K562 (cell line): ENCODE measurements around the gene RAD23B. TPM values are rescaled to one million over a fixed set of nuclear protein-coding genes. Genes with fewer than 3 reads are reported as not detected.

Source experiments
- ATAC-seq: fragments of 200-7000 bp; cut with Tn5 transposase; 3 replicates; pipeline ENCODE4 v1.9.1; 2020; ENCODE audit warnings: moderate library complexity
- BruUV-seq: library from RNA; stranded (reverse); fragments of 400-500 nt; replicated peaks from 2 replicates; lab custom pipeline; 2021; lab: Mats Ljungman, UMichigan
- CTCF ChIA-PET: fragments of 300-600 bp; formaldehyde crosslinking; extraction: SDS; loops from one replicate; lab custom pipeline; 2021; ENCODE audit warnings: low intra/inter-chr PET ratio; lab: Yijun Ruan, JAX
- POLR2A ChIA-PET: fragments of 300-600, 350-650 bp; sonication (Branson Sonifier 250); formaldehyde crosslinking; extraction: SDS; loops from one replicate; lab custom pipeline; 2021; ENCODE audit warnings: antibody characterized with exemption, inconsistent platforms; lab: Yijun Ruan, JAX
- DNase-seq, 4 experiments: peaks; one replicate each; pipeline versions ENCODE4 v3.0.0 to v3.0.0-alpha.2; 2011 to 2018; ENCODE audit warnings: low spot score in 3 of 4, mixed read lengths in 3 of 4; ENCODE audit errors: extremely low read depth in 1 of 4
- FAIRE-seq: peaks from 2 replicates; lab custom pipeline; 2011; peaks lifted over from hg19 to GRCh38; lab: Jason Lieb, UNC
- H2AFZ ChIP-seq: 2 replicates; pipeline ENCODE4 v1.6.0; 2011; ENCODE audit warnings: low read depth, low read length, control low read depth, inconsistent platforms
- H3K27ac ChIP-seq: fragments of 200-600 bp; 3 replicates; pipeline ENCODE4 v1.8.0; 2011; ENCODE audit warnings: low read depth, mild to moderate bottlenecking, control low read depth, inconsistent platforms, low read length, moderate library complexity, mixed read lengths; ENCODE audit errors: extremely low read depth
- H3K27me3 ChIP-seq, 2 experiments: fragments of 300-600 bp in 1 of 2; 2 replicates in 1 of 2; 3 replicates in 1 of 2; pipeline versions ENCODE4 v1.6.0 to v1.8.0; 2011; ENCODE audit warnings: inconsistent platforms in 2 of 2, low read length in 2 of 2, mild to moderate bottlenecking in 1 of 2, mixed read lengths in 1 of 2, moderate library complexity in 1 of 2; ENCODE audit not compliant: control insufficient read depth in 2 of 2, insufficient read depth in 2 of 2
- H3K36me3 ChIP-seq: fragments of 300-600 bp; 3 replicates; pipeline ENCODE4 v1.8.0; 2011; ENCODE audit warnings: mild to moderate bottlenecking, low read length, inconsistent platforms; ENCODE audit not compliant: control insufficient read depth, insufficient read depth
- H3K4me1 ChIP-seq, 2 experiments: fragments of 200-600 bp in 1 of 2; replicated peaks in 1 of 2; 2 replicates in 1 of 2; 3 replicates in 1 of 2; pipeline versions ENCODE4 v1.5.1 to v1.8.0; 2011; ENCODE audit warnings: inconsistent platforms in 2 of 2, low read length in 2 of 2, mild to moderate bottlenecking in 1 of 2, mixed read lengths in 1 of 2, moderate library complexity in 1 of 2; ENCODE audit not compliant: control insufficient read depth in 2 of 2, insufficient read depth in 2 of 2
- H3K4me2 ChIP-seq: 2 replicates; pipeline ENCODE4 v1.6.1; 2011; ENCODE audit warnings: low read length, control low read depth, inconsistent platforms, mixed read lengths; ENCODE audit not compliant: insufficient read depth
- H3K4me3 ChIP-seq: fragments of 200-600 bp; sonication (generic), shearing (Covaris generic); 2 replicates; pipeline ENCODE4 v1.5.1; 2016; ENCODE audit warnings: control low read depth, inconsistent platforms
- H3K79me2 ChIP-seq: fragments of 200-600 bp; 3 replicates; pipeline ENCODE4 v1.8.0; 2011; ENCODE audit warnings: low read length, inconsistent platforms; ENCODE audit not compliant: control insufficient read depth, insufficient read depth
- H3K9ac ChIP-seq, 2 experiments: 2 replicates each; pipeline versions ENCODE4 v1.6.0 to v1.6.1; 2011; ENCODE audit warnings: low read depth in 2 of 2, low read length in 2 of 2, control low read depth in 1 of 2, inconsistent platforms in 1 of 2, mild to moderate bottlenecking in 1 of 2, mixed read lengths in 1 of 2; ENCODE audit not compliant: insufficient read depth in 1 of 2
- H3K9me1 ChIP-seq: one replicate; pipeline ENCODE4 v1.6.0; 2011; ENCODE audit warnings: inconsistent platforms, mild to moderate bottlenecking, low read length, moderate library complexity; ENCODE audit not compliant: control insufficient read depth, insufficient read depth
- H3K9me3 ChIP-seq: replicated peaks from 2 replicates; pipeline ENCODE4 v1.5.1; 2011; ENCODE audit warnings: low read depth, low read length, inconsistent platforms; ENCODE audit not compliant: control insufficient read depth, insufficient read depth
- H4K20me1 ChIP-seq: replicated peaks from 2 replicates; pipeline ENCODE4 v1.6.1; 2011; ENCODE audit warnings: low read length, inconsistent platforms, mixed read lengths; ENCODE audit not compliant: control insufficient read depth, insufficient read depth
- ARID4B ChIP-seq: sonication (generic); formaldehyde crosslinking; IDR thresholded peaks from 2 replicates; pipeline ENCODE4 v1.8.0; 2022; ENCODE audit warnings: mild to moderate bottlenecking, missing genetic modification reagents
- WGBS: fragments of 100-300 bp; shearing (Covaris generic); methylation state at CpG from one replicate; pipeline ENCODE4 v1.1.6; 2016; ENCODE audit warnings: low coverage, mixed read lengths; ENCODE audit not compliant: insufficient coverage; ENCODE audit errors: missing lambda C conversion rate; 5-methylcytosine and 5-hydroxymethylcytosine counted together
- in situ Hi-C: fragments of 300-500 bp; cut with MboI; formaldehyde crosslinking; loops from 4 replicates; pipeline ENCODE4 v1.15.0; 2018; ENCODE audit warnings: inconsistent platforms, mixed read lengths
- intact Hi-C: fragments of 100-400 bp; cut with micrococcal nuclease; formaldehyde crosslinking; loops from 2 replicates; pipeline ENCODE4 v1.14.2; 2022
- polyA plus RNA-seq, 8 experiments: library from polyadenylated mRNA; depleted of rRNA in 4 of 8; stranded (reverse) in 5 of 8; unstranded in 3 of 8; fragments of >200 nt; fragmentation: Nextera tagmentation in 2 of 8; fragmentation: Illumina TruSeq in 1 of 8; extraction: Ambion mirVana in 2 of 8; extraction: Trizol in 1 of 8; gene quantifications; 2 replicates each; pipeline versions ENCODE4 v1.2.1 to v1.2.3, GENCODE V29; 2011 to 2014; ENCODE audit warnings: inconsistent platforms in 1 of 8, missing spikeins in 1 of 8
- total RNA-seq, 7 experiments: library from RNA; depleted of rRNA in 6 of 7; stranded (reverse); fragments of >200 nt in 6 of 7; fragmentation: Illumina TruSeq in 2 of 7; extraction: Trizol in 2 of 7; gene quantifications; 2 replicates each; pipeline versions ENCODE4 v1.2.1 to v1.2.3, GENCODE V29; 2011 to 2021; ENCODE audit warnings: low replicate concordance in 1 of 7
- TF ChIP-seq, protein P1 (sequence below): fragments of 200-600 bp; sonication (generic); IDR thresholded peaks from one replicate; pipeline ENCODE4 v1.6.1; 2012; ENCODE audit warnings: mild to moderate bottlenecking, low read depth, low read length, inconsistent platforms

The RAD23B gene
- total and polyA plus RNA-seq, 9 of the 15 experiments (the other 6 are each of a cell fraction or from before 2014, with no cell fraction given): 14.5 to 184 (median 114) TPM

- no peak for TF ChIP-seq ARID4B (CRISPR knock-in tag)
Observed at GRCh38 chr9:107239474-107239873, 43.6 kb upstream of the RAD23B start (continued).

GRCh38 chr9:107240260-107240659, 42.8 kb upstream of the RAD23B start:
- H3K9ac ChIP-seq: no peak overlapping the region
- H3K9me1 ChIP-seq: no peaks in the 10 kb centered on the region
- no peak for DNase-seq
- ChIA-PET POLR2A (no interaction called here), CTCF (interaction anchor here (1.3 kb wide), 1 partner anchor 100 kb away, joined by 8 read pairs; no protein-coding TSS in a partner anchor)
- no TSS peak for BruUV-seq
- no peak overlapping the region for H3K4me3 ChIP-seq
- 0% methylated on average over 2 of the region's 2 CpGs for WGBS
- no peak overlapping the region for H3K27ac ChIP-seq
- no peak overlapping the region for H3K4me2 ChIP-seq
- H4K20me1 ChIP-seq: no peaks in the 10 kb centered on the region
- ATAC-seq: no peak
- in situ Hi-C loops: no loop called here
- intact Hi-C loops: no loop called here
- no peaks in the 10 kb centered on the region for H3K36me3 ChIP-seq
- H2AFZ ChIP-seq: no peak overlapping the region
- no peak for FAIRE-seq
- no peaks in the 10 kb centered on the region for H3K79me2 ChIP-seq
- TF ChIP-seq, protein P1, sequence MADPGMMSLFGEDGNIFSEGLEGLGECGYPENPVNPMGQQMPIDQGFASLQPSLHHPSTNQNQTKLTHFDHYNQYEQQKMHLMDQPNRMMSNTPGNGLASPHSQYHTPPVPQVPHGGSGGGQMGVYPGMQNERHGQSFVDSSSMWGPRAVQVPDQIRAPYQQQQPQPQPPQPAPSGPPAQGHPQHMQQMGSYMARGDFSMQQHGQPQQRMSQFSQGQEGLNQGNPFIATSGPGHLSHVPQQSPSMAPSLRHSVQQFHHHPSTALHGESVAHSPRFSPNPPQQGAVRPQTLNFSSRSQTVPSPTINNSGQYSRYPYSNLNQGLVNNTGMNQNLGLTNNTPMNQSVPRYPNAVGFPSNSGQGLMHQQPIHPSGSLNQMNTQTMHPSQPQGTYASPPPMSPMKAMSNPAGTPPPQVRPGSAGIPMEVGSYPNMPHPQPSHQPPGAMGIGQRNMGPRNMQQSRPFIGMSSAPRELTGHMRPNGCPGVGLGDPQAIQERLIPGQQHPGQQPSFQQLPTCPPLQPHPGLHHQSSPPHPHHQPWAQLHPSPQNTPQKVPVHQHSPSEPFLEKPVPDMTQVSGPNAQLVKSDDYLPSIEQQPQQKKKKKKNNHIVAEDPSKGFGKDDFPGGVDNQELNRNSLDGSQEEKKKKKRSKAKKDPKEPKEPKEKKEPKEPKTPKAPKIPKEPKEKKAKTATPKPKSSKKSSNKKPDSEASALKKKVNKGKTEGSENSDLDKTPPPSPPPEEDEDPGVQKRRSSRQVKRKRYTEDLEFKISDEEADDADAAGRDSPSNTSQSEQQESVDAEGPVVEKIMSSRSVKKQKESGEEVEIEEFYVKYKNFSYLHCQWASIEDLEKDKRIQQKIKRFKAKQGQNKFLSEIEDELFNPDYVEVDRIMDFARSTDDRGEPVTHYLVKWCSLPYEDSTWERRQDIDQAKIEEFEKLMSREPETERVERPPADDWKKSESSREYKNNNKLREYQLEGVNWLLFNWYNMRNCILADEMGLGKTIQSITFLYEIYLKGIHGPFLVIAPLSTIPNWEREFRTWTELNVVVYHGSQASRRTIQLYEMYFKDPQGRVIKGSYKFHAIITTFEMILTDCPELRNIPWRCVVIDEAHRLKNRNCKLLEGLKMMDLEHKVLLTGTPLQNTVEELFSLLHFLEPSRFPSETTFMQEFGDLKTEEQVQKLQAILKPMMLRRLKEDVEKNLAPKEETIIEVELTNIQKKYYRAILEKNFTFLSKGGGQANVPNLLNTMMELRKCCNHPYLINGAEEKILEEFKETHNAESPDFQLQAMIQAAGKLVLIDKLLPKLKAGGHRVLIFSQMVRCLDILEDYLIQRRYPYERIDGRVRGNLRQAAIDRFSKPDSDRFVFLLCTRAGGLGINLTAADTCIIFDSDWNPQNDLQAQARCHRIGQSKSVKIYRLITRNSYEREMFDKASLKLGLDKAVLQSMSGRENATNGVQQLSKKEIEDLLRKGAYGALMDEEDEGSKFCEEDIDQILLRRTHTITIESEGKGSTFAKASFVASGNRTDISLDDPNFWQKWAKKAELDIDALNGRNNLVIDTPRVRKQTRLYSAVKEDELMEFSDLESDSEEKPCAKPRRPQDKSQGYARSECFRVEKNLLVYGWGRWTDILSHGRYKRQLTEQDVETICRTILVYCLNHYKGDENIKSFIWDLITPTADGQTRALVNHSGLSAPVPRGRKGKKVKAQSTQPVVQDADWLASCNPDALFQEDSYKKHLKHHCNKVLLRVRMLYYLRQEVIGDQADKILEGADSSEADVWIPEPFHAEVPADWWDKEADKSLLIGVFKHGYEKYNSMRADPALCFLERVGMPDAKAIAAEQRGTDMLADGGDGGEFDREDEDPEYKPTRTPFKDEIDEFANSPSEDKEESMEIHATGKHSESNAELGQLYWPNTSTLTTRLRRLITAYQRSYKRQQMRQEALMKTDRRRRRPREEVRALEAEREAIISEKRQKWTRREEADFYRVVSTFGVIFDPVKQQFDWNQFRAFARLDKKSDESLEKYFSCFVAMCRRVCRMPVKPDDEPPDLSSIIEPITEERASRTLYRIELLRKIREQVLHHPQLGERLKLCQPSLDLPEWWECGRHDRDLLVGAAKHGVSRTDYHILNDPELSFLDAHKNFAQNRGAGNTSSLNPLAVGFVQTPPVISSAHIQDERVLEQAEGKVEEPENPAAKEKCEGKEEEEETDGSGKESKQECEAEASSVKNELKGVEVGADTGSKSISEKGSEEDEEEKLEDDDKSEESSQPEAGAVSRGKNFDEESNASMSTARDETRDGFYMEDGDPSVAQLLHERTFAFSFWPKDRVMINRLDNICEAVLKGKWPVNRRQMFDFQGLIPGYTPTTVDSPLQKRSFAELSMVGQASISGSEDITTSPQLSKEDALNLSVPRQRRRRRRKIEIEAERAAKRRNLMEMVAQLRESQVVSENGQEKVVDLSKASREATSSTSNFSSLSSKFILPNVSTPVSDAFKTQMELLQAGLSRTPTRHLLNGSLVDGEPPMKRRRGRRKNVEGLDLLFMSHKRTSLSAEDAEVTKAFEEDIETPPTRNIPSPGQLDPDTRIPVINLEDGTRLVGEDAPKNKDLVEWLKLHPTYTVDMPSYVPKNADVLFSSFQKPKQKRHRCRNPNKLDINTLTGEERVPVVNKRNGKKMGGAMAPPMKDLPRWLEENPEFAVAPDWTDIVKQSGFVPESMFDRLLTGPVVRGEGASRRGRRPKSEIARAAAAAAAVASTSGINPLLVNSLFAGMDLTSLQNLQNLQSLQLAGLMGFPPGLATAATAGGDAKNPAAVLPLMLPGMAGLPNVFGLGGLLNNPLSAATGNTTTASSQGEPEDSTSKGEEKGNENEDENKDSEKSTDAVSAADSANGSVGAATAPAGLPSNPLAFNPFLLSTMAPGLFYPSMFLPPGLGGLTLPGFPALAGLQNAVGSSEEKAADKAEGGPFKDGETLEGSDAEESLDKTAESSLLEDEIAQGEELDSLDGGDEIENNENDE: no peak
- H3K4me1 ChIP-seq: no peaks in the 10 kb centered on the region
- no peaks in the 10 kb centered on the region for H3K9me3 ChIP-seq
- H3K27me3 ChIP-seq: no peaks in the 10 kb centered on the region
